Mucosa of stomach (tissue), 1 donor: ENCODE results near the gene HTR3D.
"Not testable (repeated sequence)": the region's sequence is repeated elsewhere in the genome, so short reads cannot be mapped to it uniquely, and the experiment has no call there.

Source experiments
- H3K27me3 ChIP-seq: one replicate; pipeline ENCODE4 v1.7.0; 2013; ENCODE audit warnings: mild to moderate bottlenecking, low read length; ENCODE audit not compliant: control insufficient read depth, insufficient read depth
- H3K36me3 ChIP-seq: one replicate; pipeline ENCODE4 v1.7.0; 2013; ENCODE audit warnings: low read length; ENCODE audit not compliant: control insufficient read depth, insufficient read depth
- H3K4me1 ChIP-seq: one replicate; pipeline ENCODE4 v1.7.0; 2013; ENCODE audit warnings: mild to moderate bottlenecking, low read length; ENCODE audit not compliant: control insufficient read depth, insufficient read depth
- H3K4me3 ChIP-seq: one replicate; pipeline ENCODE4 v1.7.0; 2013; ENCODE audit warnings: low read length
- H3K9ac ChIP-seq: one replicate; pipeline ENCODE4 v1.7.0; 2013; ENCODE audit warnings: mild to moderate bottlenecking, low read length, moderate library complexity
- H3K9me3 ChIP-seq: one replicate; pipeline ENCODE4 v1.7.0; 2013; ENCODE audit warnings: mild to moderate bottlenecking, low read length, moderate library complexity; ENCODE audit not compliant: control insufficient read depth
- donor health status: Pancreatic carcinoma.

The HTR3D gene

DNA sequence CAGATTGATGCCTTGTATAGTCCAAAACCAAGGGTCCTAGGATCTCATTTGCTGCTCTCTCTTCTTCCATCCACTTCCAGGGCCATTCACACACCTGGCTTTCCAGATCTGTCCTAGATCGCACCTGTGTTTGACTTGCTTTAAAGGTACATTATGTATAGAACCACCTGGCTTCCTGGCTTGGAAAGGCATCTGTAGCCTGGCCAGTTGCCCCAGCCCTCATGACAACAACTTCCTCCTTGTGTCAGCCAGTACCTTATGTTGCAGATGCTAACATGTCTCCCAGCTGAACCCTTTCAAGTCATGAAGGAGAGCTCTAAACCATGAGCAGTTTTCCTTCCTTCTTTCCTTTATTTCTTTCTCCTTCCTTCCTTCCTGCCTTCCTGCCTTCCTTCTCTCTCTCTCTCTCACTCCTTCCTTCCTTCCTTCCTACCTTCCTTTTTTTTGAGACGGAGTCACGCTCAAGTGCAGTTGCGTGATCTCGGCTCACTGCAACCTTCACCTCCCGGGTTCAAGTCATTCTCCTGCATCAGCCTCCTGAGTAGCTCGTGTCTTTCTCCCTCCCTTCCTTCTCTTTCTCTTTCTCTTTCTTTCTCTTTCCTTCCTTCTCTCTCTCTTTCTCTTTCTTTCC lies 18.8 kb downstream of the HTR3D start:
- H3K4me1 ChIP-seq, result no peaks in the 10 kb centered on the region
- H3K36me3 ChIP-seq, result no peaks in the 10 kb centered on the region
- H3K27me3 ChIP-seq, result no peaks in the 10 kb centered on the region
- no peak overlapping the region for H3K9ac ChIP-seq
- no peaks in the 10 kb centered on the region for H3K9me3 ChIP-seq
- no peak overlapping the region for H3K4me3 ChIP-seq

DNA sequence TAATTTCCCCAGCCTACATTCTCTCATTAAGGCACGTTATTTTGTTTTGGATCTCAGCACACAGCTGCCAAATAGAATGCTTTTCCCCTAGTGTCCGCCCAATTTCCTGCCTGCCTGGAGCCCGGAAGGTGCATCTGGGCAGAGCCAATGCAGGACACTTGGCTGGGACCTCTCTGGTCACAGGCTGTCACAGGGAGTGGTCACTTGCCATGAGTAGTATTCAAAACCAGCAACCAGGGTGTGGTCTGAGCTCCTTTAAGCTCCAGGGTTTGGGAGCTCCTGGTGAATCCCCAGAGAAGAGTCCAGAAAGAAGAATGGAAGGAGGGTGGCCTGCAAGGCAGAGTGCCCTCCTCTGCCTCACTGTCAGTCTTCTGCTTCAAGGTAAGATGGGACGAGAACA lies 21.2 kb downstream of the HTR3D start, which contains the start of gene HTR3C:
Gene HTR3C, plus strand, starts transcription at position 281 of the 400 bp plus-strand sequence. Its CDS starts 34 bp downstream, at position 315.
- H3K4me1 ChIP-seq, result no peaks in the 10 kb centered on the region
- H3K9ac ChIP-seq, result no peak within 1 kb of the TSS
- no peak within 1 kb of the TSS for H3K4me3 ChIP-seq
- no peaks in the 10 kb centered on the region for H3K36me3 ChIP-seq
- H3K27me3 ChIP-seq, result no peaks in the 10 kb centered on the region
- no peaks in the 10 kb centered on the region for H3K9me3 ChIP-seq

DNA sequence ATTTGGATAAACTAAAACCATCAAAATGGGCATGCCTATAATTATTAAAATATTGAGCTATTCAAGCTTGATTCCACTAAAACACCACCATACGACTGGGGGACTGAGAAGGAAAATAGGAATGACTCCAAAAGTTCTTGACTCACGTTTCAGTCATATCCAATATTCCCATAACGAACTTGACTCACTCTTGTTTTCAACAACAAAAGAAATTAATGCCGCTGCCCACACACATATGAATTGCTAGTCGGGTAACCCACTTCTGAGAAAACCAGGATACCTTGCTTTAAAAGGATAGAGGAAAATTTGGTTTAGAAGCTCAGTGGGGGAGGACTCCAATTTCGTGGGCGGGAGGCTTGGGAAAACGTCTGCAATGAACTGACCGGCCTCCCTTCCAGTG lies 26.5 kb downstream of the HTR3D start:
- Histone ChIP-seq H3K9ac (no peak overlapping the region), H3K9me3 (no peaks in the 10 kb centered on the region), H3K36me3 (no peaks in the 10 kb centered on the region), H3K4me3 (no peak overlapping the region), H3K27me3 (no peaks in the 10 kb centered on the region), H3K4me1 (no peaks in the 10 kb centered on the region)

DNA sequence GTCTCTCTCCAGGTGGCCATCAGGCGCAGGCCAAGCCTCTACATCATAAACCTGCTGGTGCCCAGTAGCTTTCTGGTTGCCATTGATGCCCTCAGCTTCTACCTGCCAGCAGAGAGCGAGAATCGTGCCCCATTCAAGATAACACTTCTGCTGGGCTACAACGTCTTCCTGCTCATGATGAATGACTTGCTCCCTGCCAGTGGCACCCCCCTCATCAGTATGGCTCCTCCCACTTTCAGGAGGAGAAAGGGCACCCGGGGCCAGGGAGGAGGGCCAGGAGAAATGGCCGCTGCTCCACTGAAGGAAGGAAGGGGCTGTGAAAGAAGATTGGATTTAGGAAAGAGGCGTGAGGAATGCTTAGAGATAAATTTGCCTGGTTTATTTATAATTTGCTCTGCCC lies 27.9 kb downstream of the HTR3D start:
- no peaks in the 10 kb centered on the region for H3K4me1 ChIP-seq
- no peaks in the 10 kb centered on the region for H3K9me3 ChIP-seq
- no peaks in the 10 kb centered on the region for H3K27me3 ChIP-seq
- no peak overlapping the region for H3K9ac ChIP-seq
- H3K36me3 ChIP-seq, result no peaks in the 10 kb centered on the region
- H3K4me3 ChIP-seq, result no peak overlapping the region

DNA sequence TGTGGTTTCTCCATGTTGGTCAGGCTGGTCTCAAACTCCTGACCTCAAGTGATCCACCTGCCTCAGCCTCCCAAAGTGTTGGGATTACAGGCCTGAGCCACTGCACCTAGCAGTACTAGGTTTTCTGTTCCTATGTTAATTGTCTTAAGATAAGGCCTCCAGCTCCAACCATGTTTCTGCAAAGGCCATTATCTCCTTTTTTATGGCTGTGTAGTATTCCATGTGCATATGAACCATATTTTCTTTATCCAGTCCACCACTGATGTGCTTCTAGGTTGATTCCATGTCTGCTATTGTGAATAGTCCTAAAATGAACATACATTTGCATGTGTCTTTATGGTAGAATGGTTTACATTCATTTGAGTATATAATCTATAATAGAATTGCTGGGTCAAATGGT lies 31.1 kb downstream of the HTR3D start:
- H3K4me1 ChIP-seq, result no peaks in the 10 kb centered on the region
- no peak overlapping the region for H3K9ac ChIP-seq
- no peak overlapping the region for H3K4me3 ChIP-seq
- H3K36me3 ChIP-seq, result no peaks in the 10 kb centered on the region
- H3K27me3 ChIP-seq, result no peaks in the 10 kb centered on the region
- no peaks in the 10 kb centered on the region for H3K9me3 ChIP-seq

DNA sequence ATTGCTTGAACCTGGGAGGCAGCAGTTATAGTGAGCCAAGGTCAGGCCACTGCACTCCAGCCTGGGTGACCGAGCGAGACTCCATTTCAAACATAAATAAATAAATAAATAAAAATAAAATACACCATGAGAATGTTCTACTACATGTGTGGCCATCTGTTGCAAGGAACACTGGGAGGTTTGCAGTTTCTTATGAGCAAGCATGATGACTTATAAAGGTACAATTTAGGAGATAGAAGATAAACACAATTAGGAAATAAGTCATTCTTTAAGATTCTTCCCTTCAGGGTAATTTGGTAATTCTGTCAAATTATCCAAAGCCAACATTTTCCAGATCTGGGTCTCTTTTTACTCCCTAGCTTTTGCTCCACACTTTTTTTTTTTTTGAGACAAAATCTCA lies 34.7 kb downstream of the HTR3D start:
- Histone ChIP-seq H3K27me3 (no peaks in the 10 kb centered on the region), H3K4me1 (no peaks in the 10 kb centered on the region), H3K36me3 (no peaks in the 10 kb centered on the region), H3K4me3 (no peak overlapping the region), H3K9ac (no peak overlapping the region), H3K9me3 (no peaks in the 10 kb centered on the region)

DNA sequence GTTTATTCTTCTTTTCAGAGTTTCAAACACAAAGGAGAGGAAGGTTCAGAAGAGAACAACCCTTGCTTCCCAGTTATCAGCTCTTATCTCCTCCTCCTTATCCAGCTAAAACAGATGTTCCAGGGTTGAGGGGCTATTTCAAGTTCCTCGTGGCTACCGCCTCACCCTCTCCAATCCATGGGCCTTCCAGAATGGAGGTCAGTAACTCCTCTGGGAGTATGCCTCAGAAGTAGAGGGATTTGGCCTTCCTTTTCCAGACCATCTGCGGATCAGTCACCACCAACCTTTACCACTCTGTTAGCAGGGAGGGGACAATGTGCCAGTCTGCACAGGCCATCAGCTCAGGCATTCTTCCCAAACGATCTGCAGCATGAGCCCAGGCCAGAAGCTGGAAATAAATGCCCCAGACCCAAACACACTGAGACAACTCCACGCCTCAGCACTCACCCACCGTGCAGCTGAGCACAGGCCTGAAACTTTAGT lies 36.1 kb downstream of the HTR3D start:
- no peaks in the 10 kb centered on the region for H3K4me1 ChIP-seq
- no peak overlapping the region for H3K4me3 ChIP-seq
- H3K9me3 ChIP-seq, result no peaks in the 10 kb centered on the region
- no peak overlapping the region for H3K9ac ChIP-seq
- no peaks in the 10 kb centered on the region for H3K27me3 ChIP-seq
- H3K36me3 ChIP-seq, result no peaks in the 10 kb centered on the region

DNA sequence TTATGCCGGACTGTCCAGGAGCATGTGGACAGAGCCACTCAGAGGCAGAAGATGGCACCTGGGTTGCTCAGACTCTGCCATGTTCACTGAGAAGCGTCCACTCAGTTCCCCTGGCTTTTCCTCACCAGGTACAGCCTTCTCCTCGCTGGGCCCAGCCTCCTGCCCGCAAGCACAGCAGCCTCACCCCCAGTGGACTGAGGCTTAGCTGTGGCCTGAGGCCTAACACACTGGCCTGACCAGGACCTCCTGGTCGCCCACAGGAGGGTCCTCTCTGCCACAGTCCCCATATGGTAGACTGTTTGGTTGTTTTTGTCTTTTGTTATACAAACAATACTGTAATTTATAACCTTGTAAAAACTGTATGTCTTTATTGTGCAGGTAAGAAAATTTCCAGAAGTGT lies 36.8 kb downstream of the HTR3D start:
- H3K36me3 ChIP-seq, result no peaks in the 10 kb centered on the region
- H3K4me1 ChIP-seq, result no peaks in the 10 kb centered on the region
- H3K9ac ChIP-seq, result no peak overlapping the region
- no peak overlapping the region for H3K4me3 ChIP-seq
- H3K27me3 ChIP-seq, result no peaks in the 10 kb centered on the region
- no peaks in the 10 kb centered on the region for H3K9me3 ChIP-seq

DNA sequence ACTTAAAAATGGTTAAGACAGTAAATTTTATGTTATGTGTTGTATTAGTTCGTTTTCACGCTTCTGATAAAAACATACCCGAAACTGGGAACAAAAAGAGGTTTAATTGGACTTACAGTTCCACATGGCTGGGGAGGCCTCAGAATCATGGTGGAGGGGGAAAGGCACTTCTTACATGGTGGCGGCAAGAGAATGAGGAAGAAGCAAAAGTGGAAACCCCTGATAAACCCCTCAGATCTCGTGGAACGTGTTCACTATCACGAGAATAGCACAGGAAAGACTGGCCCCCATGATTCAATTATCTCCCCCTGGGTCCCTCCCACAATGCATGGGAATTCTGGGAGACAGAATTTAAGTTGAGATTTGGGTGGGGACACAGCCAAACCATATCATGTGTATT lies 39.6 kb downstream of the HTR3D start:
- not testable (repeated sequence) for H3K36me3 ChIP-seq, H3K9me3 ChIP-seq, H3K27me3 ChIP-seq, H3K4me1 ChIP-seq, H3K4me3 ChIP-seq, H3K9ac ChIP-seq

DNA sequence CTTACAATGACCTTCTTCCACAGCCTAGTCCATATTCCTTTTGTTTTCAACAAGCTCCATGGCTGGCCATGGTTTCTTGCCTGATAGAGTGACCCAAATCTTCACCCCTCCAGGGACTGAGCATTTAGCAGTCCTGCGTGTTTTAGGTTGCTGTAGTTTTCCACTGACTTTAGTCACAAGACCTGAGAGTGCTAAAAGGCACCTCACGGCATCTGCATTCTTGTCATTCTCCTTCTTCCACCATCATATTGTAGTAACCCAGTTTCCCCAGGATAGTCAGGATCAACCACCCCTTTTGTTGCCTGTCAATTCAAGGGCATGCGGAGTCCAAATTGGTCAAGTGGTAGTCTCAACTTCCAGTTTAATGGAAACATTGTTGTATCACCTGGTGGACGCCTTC lies 42.1 kb downstream of the HTR3D start:
- Histone ChIP-seq H3K9ac (no peak overlapping the region), H3K4me3 (no peak overlapping the region), H3K9me3 (no peaks in the 10 kb centered on the region), H3K27me3 (no peaks in the 10 kb centered on the region), H3K36me3 (no peaks in the 10 kb centered on the region), H3K4me1 (no peaks in the 10 kb centered on the region)

DNA sequence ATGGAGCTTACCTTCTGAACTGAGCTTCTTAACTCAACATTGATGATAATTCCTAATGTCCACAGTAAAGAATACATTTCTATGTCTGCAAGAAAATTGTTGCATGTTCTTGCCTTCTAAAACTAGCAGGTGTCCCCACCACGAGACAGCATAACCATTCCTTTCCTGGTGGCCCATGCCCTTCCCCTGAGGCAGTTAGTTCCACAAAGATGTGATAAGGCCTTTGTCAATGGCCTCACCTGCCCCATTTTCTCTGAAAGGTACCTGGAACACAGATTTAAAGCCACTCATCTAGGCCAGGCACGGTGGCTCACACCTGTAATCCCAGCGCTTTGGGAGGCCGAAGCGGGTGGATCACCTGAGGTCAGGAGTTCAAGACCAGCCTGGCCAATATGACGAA lies 44.4 kb downstream of the HTR3D start:
- Histone ChIP-seq H3K4me1 (no peaks in the 10 kb centered on the region), H3K9me3 (no peaks in the 10 kb centered on the region), H3K4me3 (no peak overlapping the region), H3K27me3 (no peaks in the 10 kb centered on the region), H3K9ac (no peak overlapping the region), H3K36me3 (no peaks in the 10 kb centered on the region)

DNA sequence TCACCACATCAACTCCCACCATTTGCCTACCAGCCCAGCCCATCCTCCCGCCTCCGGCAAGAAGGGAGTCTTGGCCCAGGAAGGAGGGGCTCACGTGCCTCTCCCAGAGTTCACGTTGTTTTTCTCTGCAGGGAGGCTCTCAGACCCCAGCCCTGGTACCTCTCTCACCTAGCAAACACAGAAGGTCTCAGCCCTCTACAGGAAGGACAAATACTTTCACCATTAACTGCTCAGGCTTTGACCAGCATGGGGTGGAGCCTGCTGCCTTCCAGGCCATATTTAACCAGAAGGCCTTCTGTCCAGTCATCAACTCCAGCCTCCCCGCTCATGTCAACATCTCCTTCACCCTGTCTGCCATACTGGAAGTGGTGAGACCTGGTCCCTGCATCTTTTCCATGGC lies 46.3 kb downstream of the HTR3D start:
- Histone ChIP-seq H3K9ac (no peak overlapping the region), H3K9me3 (no peaks in the 10 kb centered on the region), H3K36me3 (no peaks in the 10 kb centered on the region), H3K4me1 (no peaks in the 10 kb centered on the region), H3K27me3 (no peaks in the 10 kb centered on the region), H3K4me3 (no peak overlapping the region)

DNA sequence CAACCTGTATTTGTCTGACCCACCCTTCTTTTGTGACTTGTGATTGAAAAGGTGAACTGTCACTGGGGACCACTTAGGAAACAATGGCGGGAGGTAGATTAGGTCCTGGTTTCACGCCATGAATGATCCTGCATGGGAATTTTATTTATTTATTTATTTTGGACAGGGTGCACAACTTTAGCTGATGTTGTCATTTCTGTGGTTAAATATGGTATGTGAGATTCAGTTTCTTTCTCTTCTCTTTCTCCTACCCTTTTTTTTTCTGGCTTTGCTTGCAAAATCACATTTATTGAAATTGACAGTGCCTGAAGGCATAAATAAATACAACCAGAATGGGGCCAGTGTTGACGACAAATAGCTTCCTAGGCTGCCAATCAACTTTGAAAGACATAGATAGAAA lies 47.3 kb downstream of the HTR3D start:
- Histone ChIP-seq H3K9ac (no peak overlapping the region), H3K36me3 (no peaks in the 10 kb centered on the region), H3K4me3 (no peak overlapping the region), H3K27me3 (no peaks in the 10 kb centered on the region), H3K9me3 (no peaks in the 10 kb centered on the region), H3K4me1 (no peaks in the 10 kb centered on the region)
